Epithelial cell of proximal tubule (primary cell): Measurements from ENCODE around the gene OR2V2. TPM values are rescaled to one million over a fixed set of nuclear protein-coding genes. Genes with fewer than 3 reads are reported as not detected.

Experiments
- DNase-seq: peaks from one replicate; pipeline ENCODE4 v3.0.0-alpha.2; 2011; ENCODE audit warnings: low read depth
- H3K4me3 ChIP-seq: 2 replicates; pipeline ENCODE4 v1.5.1; 2011; ENCODE audit warnings: low read depth, mild to moderate bottlenecking, low read length
- total RNA-seq: library from RNA; depleted of rRNA; stranded (reverse); fragments of >200 nt; gene quantifications from 2 replicates; pipeline ENCODE4 v1.2.3, GENCODE V29; 2015
- TF ChIP-seq, protein P1 (sequence below): conservative IDR thresholded peaks from 2 replicates; pipeline ENCODE4 v1.5.1; 2012; ENCODE audit warnings: low read depth, mild to moderate bottlenecking, low read length

Gene OR2V2
- total RNA-seq, 1 donor from 2014 or later: not detected

GRCh38 chr5:181198905-181199519, 51.6 kb downstream of the OR2V2 start:
- DNase-seq: no peak

GRCh38 chr5:181199881-181200638, 52.7 kb downstream of the OR2V2 start:
- TF ChIP-seq, protein P1, sequence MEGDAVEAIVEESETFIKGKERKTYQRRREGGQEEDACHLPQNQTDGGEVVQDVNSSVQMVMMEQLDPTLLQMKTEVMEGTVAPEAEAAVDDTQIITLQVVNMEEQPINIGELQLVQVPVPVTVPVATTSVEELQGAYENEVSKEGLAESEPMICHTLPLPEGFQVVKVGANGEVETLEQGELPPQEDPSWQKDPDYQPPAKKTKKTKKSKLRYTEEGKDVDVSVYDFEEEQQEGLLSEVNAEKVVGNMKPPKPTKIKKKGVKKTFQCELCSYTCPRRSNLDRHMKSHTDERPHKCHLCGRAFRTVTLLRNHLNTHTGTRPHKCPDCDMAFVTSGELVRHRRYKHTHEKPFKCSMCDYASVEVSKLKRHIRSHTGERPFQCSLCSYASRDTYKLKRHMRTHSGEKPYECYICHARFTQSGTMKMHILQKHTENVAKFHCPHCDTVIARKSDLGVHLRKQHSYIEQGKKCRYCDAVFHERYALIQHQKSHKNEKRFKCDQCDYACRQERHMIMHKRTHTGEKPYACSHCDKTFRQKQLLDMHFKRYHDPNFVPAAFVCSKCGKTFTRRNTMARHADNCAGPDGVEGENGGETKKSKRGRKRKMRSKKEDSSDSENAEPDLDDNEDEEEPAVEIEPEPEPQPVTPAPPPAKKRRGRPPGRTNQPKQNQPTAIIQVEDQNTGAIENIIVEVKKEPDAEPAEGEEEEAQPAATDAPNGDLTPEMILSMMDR: no peak
- no peak overlapping the region for H3K4me3 ChIP-seq
- DNase-seq: no peak

More at GRCh38 chr5:181198905-181199519, 51.6 kb downstream of the OR2V2 start:
- H3K4me3 ChIP-seq: no peak overlapping the region
- TF ChIP-seq, protein P1: no peak

GRCh38 chr5:181200816-181201215, 53.4 kb downstream of the OR2V2 start:
- TF ChIP-seq, protein P1: no peak
- H3K4me3 ChIP-seq: no peak overlapping the region
- DNase-seq: no peak

DNA sequence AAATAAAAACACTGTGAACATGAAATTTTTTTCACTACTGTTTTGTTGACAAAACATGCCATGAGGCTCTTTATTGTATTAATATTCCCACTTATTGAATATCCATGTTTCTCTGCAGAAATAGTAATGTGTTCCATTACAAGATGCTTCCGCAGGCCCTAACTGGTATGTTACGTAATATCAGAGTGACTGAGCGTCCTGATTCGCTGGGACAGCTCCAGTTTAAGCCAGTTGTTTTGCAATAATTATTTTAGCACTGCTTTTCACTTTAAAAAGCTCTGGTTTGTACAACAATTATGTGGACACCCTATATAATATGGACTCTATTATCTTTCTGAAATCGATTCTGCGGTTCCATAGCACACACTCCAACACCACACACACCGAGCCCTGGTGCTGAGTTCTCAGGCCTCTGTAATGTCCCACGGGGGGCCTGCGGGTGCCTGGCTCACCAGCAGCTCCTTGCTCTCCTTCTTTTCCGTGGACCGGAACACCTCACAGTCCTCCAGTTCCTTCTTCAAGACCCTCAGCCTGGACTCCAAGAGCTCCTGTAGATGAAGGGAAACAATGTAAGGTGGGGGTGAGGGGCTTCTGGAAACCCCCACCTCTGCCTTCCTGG, 55.8 kb downstream of the OR2V2 start:
- TF ChIP-seq, protein P1: no peak
- no peak for DNase-seq
- H3K4me3 ChIP-seq: peak overlapping the region; percentile 68

GRCh38 chr5:181203777-181204112, 56.4 kb downstream of the OR2V2 start:
- TF ChIP-seq, protein P1: no peak
- no peak for DNase-seq
- H3K4me3 ChIP-seq: peak overlapping the region; percentile 68

GRCh38 chr5:181204113-181204825, 56.9 kb downstream of the OR2V2 start:
- H3K4me3 ChIP-seq: peak overlapping the region; percentile 68
- TF ChIP-seq, protein P1: no peak
- no peak for DNase-seq
